DMS53 treated with DMSO at 0.1 percent for 48 hours (cell line): ENCODE results near the gene SFT2D2.

Experiments used
- DNase-seq: peaks from one replicate; lab custom pipeline; 2025; ENCODE audit not compliant: unreplicated experiment; lab: John Stamatoyannopoulos, UW

The SFT2D2 gene

DNA sequence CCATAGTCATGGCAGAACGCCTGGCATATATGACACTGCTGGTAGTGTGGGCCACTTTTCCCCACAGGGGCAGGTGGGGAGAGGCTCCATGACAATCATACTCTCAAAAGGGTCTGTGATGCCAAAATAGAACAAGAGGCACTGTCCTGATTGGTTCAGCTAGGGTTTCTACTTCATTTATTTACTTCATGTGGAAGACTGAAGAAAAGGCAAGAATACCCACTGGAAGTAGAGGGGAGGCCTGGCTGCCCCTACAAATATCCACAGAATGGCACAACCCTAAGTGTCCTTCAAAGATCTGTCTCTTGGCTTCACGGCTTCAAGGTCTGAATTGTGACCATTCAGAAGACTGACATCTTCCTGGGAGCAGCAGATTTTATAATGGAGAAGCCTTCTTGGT, 4.5 kb upstream of the SFT2D2 start:
- DNase-seq: no peak

GRCh38 chr1:168223261-168223660, 2.5 kb upstream of the SFT2D2 start:
- no peak for DNase-seq

DNA sequence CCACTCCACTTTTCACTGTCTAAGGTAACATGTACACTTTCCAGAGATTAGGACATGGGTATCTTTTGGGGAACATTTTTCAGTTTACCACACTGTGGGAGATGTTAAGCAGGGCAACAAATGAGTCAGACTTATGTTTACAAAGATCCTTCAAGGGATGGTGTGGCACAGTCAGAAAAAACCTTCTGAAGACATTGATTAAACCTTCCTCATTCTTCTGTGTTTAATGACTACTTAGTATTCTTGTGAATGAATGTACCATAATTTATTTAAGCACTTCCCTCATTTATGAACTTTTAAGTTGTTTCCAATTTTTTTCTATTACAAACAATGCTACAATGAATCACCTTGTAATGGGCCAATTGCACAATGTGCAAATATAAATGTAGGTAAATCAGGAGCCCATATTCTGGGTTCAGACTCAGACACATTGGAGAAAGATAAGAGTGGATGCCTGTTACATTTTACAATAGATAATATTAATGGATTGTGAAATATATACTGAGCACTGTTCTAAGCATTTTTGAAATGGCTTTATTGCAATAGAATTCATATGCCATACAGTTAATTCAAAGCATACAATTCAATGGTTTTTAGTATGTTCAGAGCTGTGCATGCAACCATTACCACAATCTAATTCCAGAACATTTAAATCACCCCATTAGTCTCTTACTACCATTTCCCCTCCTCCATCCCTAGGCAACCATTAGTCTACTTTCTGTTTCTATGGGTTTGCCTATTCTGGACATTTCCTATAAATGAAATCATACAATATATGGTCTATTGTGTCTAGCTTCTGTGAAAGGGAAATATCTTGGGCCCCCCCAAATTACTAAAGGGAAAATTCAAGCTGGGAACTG, 1.9 kb upstream of the SFT2D2 start:
- no peak for DNase-seq

DNA sequence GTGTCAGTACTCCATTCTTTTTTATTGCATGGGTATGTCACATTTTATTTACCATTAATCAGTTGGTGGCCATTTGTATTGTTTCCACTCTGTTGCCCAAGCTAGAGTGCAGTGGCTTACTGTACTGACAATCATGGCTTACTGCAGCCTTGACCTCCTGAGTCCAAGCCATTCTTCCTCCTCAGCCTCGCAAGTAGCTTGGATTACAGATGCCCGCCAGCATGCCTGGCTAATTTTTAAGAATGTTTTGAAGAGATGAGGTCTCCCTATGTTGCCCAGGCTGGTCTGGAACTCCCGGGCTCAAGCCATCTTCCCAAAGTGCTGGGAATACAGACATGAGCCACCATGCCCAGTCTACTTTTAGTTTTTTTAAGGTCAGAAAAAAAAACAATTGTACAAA, 813 bp upstream of the SFT2D2 start:
- DNase-seq: no peak

GRCh38 chr1:168227620-168228019, 1.8 kb downstream of the SFT2D2 start:
- peak; percentile 71 for DNase-seq

DNA sequence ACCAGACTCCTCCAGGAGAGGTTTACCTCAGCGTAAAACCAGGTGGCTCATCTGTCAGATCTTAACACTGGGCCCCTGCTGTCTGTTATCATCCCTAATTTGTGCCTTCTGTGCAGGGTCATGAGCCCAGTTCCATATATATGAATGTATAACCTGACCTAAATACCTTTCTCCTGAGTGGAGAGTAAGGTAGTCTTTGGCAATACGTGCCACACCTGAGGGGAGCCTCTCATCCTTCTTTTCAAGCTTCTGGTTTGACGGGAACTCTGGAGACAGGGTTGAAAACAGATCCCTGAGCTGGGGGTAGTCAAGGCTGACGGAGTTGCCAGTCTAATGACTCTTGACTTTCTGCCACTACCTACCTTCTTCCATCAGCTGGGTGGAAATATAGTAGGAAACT, 4.1 kb downstream of the SFT2D2 start:
- no peak for DNase-seq

DNA sequence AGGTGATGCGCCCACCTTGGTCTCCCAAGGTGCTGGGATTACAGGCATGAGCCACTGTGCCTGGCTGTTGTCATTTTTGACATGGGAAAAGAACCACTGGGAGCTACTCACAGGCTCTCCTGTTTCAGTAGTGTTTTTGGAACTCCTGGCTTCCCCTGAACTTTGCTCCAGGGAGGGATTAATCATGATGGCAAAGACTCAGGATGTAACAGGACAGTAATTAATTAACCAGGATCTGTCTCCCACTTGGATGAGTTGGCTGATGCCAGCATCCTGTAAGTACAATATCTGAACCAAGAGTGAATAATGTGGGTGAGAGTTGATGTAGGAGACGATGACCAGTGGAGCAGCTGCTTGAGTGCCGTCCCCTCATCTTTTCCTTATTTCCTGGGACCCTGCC, 4.9 kb downstream of the SFT2D2 start:
- DNase-seq: no peak

GRCh38 chr1:168234846-168235547, 9.2 kb downstream of the SFT2D2 start:
- peak; percentile 26 for DNase-seq

GRCh38 chr1:168235548-168235885, 9.7 kb downstream of the SFT2D2 start:
- DNase-seq: no peak

DNA sequence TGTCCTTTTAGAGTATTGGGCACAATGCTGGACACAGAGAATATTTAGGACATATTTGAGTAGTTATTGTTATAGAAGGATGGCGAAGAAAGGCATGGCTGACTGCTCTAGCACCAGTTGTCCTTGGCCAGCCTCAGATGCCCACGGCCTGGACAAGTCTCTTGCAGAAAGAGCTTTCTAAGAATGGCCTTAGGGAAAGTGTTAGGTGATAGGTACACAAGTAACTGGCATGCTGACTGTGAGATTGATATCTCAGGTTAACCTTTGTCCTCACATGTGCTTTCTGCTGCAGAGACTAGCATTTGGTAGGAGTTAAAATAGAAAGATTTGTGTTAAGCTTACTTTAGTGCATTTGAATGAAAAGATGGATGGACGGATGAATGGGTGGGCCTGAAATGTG, 10.1 kb downstream of the SFT2D2 start:
- no peak for DNase-seq

GRCh38 chr1:168236836-168237611, 11.2 kb downstream of the SFT2D2 start:
- DNase-seq: no peak

GRCh38 chr1:168243198-168243597, 17.4 kb downstream of the SFT2D2 start:
- DNase-seq: no peak

DNA sequence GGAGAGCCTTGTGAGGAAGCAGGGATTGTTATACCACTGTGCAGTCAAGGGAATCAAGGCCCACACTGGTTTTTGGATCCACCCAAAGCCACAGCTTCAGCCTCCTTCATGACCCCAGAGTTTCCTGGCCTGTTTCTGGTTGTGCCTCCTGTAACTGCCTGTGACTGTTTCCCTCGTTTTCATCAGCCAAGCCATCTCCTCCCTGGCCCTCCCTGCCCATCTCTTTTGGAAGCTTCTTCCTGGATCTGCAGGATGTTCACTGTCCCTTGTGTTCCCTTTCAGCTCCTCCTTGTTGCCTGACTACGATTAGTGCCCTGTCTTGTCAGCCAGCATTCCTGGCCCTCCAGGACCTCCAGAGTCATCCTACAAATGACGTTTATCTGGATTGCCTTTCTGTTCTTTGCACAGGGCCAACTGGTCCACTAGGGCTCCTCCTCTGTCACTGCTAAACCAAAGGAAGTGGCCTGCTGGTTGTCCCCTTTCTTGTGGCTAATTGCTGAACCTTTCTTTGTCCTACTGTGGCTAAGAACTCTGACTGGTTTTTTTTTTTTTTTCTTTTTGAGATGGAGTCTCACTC, 17.9 kb downstream of the SFT2D2 start:
- DNase-seq: no peak

GRCh38 chr1:168245042-168245441, 19.2 kb downstream of the SFT2D2 start:
- no peak for DNase-seq

- no peak for DNase-seq
Measured at GRCh38 chr1:168246506-168246905, 20.7 kb downstream of the SFT2D2 start.

- DNase-seq: no peak
Measured at GRCh38 chr1:168252204-168252733, 26.5 kb downstream of the SFT2D2 start.

- no peak for DNase-seq
Measured at GRCh38 chr1:168256164-168256563, 30.4 kb downstream of the SFT2D2 start.

DNA sequence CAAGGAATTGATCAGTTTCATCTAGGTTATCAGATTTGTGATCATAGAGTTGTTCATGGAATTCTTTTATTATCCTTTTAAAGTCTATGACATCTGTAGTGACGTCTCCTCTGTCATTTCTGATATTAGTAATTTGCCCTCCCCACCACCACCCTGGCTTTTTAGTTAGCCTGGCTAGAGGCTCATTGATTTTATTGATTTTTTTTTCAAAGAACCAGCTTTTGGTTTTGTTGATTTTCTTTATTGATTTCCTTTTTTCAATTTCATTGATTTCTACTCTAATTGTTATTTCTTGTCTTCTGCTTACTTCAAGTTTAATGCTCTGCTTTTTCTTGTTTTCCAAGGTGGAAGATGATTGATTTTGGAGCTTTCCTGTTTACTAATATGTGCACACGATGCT, 31.6 kb downstream of the SFT2D2 start:
- DNase-seq: no peak

GRCh38 chr1:168259567-168259966, 33.8 kb downstream of the SFT2D2 start:
- no peak for DNase-seq

- DNase-seq: no peak
Measured at GRCh38 chr1:168260393-168260792, 34.6 kb downstream of the SFT2D2 start.

DNA sequence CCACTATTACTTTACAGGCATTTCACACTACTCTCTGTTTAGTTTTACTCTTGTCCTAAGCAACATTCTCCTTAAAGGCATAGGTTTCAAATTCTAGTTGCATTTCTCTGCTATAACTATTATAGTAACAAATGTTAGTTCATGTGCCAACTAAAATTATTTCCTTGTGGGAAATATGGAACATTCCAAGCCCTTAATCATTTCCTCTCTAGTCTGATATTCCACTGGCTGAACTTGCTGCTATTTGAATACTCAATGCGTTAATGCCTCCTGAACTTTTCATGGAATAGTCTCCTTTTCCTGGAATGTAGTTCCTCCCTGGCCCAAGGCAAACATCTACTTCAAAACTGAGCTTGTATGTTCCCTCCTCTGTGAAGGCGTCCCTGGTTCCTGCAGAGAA, 35.6 kb downstream of the SFT2D2 start:
- DNase-seq: no peak
